PC-9 (cell line): ENCODE results near the gene MBNL3. TPM values are rescaled to one million over a fixed set of nuclear protein-coding genes. Genes with fewer than 3 reads are reported as not detected.
"Not testable (repeated sequence)": the region's sequence is repeated elsewhere in the genome, so short reads cannot be mapped to it uniquely, and the experiment has no call there.

Experiments
- BruUV-seq: library from RNA; stranded (reverse); fragments of 400-500 nt; replicated peaks from 2 replicates; lab custom pipeline; 2021; lab: Mats Ljungman, UMichigan
- CTCF ChIA-PET: fragments of 300-600 bp; sonication (Branson Sonifier 250); formaldehyde crosslinking; loops from one replicate; lab custom pipeline; 2022; ENCODE audit warnings: antibody characterized with exemption; lab: Charles Lee
- POLR2A ChIA-PET: fragments of 300-600 bp; sonication (Branson Sonifier 250); formaldehyde crosslinking; loops from one replicate; lab custom pipeline; 2022; ENCODE audit warnings: antibody characterized with exemption; ENCODE audit not compliant: unreplicated experiment; lab: Charles Lee
- DNase-seq, 2 experiments: peaks; one replicate each; pipeline versions ENCODE4 v3.0.0 to v3.0.0-alpha.2; 2015 to 2022; ENCODE audit warnings: mixed read lengths in 1 of 2
- H2AFZ ChIP-seq: fragments of 200-600 bp; sonication (generic); 2 replicates; pipeline ENCODE4 v1.8.1; 2017; ENCODE audit warnings: antibody characterized with exemption
- H3F3A ChIP-seq: fragments of 200-600 bp; sonication (generic); 2 replicates; pipeline ENCODE4 v1.8.1; 2017; ENCODE audit warnings: antibody characterized with exemption, mild to moderate bottlenecking, low read depth; ENCODE audit not compliant: insufficient read depth
- H3K27ac ChIP-seq: fragments of 200-600 bp; sonication (generic); 2 replicates; pipeline ENCODE4 v1.6.1; 2016; ENCODE audit warnings: mixed run types
- H3K27me3 ChIP-seq: fragments of 200-600 bp; sonication (generic); 2 replicates; pipeline ENCODE4 v1.6.1; 2016; ENCODE audit warnings: low read depth, mixed run types; ENCODE audit not compliant: insufficient read depth
- H3K36me3 ChIP-seq: fragments of 200-600 bp; sonication (generic); 2 replicates; pipeline ENCODE4 v1.6.1; 2016; ENCODE audit warnings: low read depth, mixed run types
- H3K4me1 ChIP-seq: fragments of 200-600 bp; sonication (generic); replicated peaks from 2 replicates; pipeline ENCODE4 v1.6.1; 2016; ENCODE audit warnings: mixed run types; ENCODE audit not compliant: insufficient read depth
- H3K4me2 ChIP-seq: fragments of 200-600 bp; sonication (generic); 2 replicates; pipeline ENCODE4 v1.6.1; 2017; ENCODE audit warnings: mixed run types
- H3K4me3 ChIP-seq: fragments of 200-600 bp; sonication (generic); 2 replicates; pipeline ENCODE4 v1.6.1; 2016; ENCODE audit warnings: mixed run types
- H3K79me2 ChIP-seq: fragments of 200-600 bp; sonication (generic); 2 replicates; pipeline ENCODE4 v1.6.1; 2017; ENCODE audit warnings: low read depth, mixed run types
- H3K9me2 ChIP-seq: fragments of 200-600 bp; sonication (generic); 2 replicates; pipeline ENCODE4 v1.8.1; 2017; ENCODE audit warnings: mild to moderate bottlenecking; ENCODE audit not compliant: insufficient read depth
- H3K9me3 ChIP-seq: fragments of 200-600 bp; sonication (generic); 2 replicates; pipeline ENCODE4 v1.8.1; 2016; ENCODE audit warnings: low read depth; ENCODE audit not compliant: insufficient read depth
- H4K20me1 ChIP-seq: fragments of 200-600 bp; sonication (generic); 2 replicates; pipeline ENCODE4 v1.8.1; 2017; ENCODE audit not compliant: insufficient read depth
- CTCF ChIP-seq: fragments of 200-600 bp; sonication (generic); conservative IDR thresholded peaks from 2 replicates; pipeline ENCODE4 v1.6.1; 2017; ENCODE audit warnings: mixed run types, antibody characterized with exemption, mild to moderate bottlenecking, moderate library complexity
- EZH2 ChIP-seq: fragments of 200-600 bp; sonication (generic); IDR thresholded peaks from 2 replicates; pipeline ENCODE4 v1.8.0; 2017; ENCODE audit warnings: antibody characterized with exemption, low read depth
- intact Hi-C: fragments of 100-400 bp; cut with micrococcal nuclease; formaldehyde crosslinking; loops from one replicate; pipeline ENCODE4 v1.10.0; 2022; ENCODE audit not compliant: unreplicated experiment
- total RNA-seq: library from RNA; stranded (reverse); gene quantifications from 2 replicates; pipeline ENCODE4 v1.2.3, GENCODE V29; 2021

The MBNL3 gene
- total RNA-seq, 1 experiment from 2014 or later, result 36.1 TPM

GRCh38 chrX:132461886-132462285 is 27.0 kb downstream of the MBNL3 start:
- ChIA-PET POLR2A (interaction anchor here (0.6 kb wide), 1 partner anchor 10 kb away, joined by 4 read pairs; no protein-coding TSS in a partner anchor), CTCF (no interaction called here)
- no peaks in the 10 kb centered on the region for H3K9me2 ChIP-seq
- no peaks in the 10 kb centered on the region for H3K79me2 ChIP-seq
- TF ChIP-seq CTCF, result no peak
- no peak for TF ChIP-seq EZH2
- H3K4me3 ChIP-seq, result no peak overlapping the region
- DNase-seq, result no peak
- BruUV-seq, result no TSS peak
- H3K4me2 ChIP-seq, result no peak overlapping the region
- H3K27ac ChIP-seq, result no peak overlapping the region
- H2AFZ ChIP-seq, result no peak overlapping the region
- H3K9me3 ChIP-seq, result peaks cover 9% of the 10 kb centered on the region; the same call in 1 of the 2 replicates
- peaks cover 7% of the 10 kb centered on the region; the same call in 1 of the 2 replicates for H3F3A ChIP-seq
- H3K36me3 ChIP-seq, result no peaks in the 10 kb centered on the region
- peaks cover 7% of the 10 kb centered on the region for H3K4me1 ChIP-seq
- intact Hi-C loops, result no loop called here
- no peaks in the 10 kb centered on the region for H3K27me3 ChIP-seq
- no peaks in the 10 kb centered on the region for H4K20me1 ChIP-seq

- no TSS peak for BruUV-seq
- no peaks in the 10 kb centered on the region for H3K4me1 ChIP-seq
- H4K20me1 ChIP-seq, result no peaks in the 10 kb centered on the region
- TF ChIP-seq CTCF, result no peak
- TF ChIP-seq EZH2, result no peak
- H3F3A ChIP-seq, result no peaks in the 10 kb centered on the region
- no peak overlapping the region for H3K27ac ChIP-seq
- H3K9me2 ChIP-seq, result no peaks in the 10 kb centered on the region
- DNase-seq, result no peak
- H3K27me3 ChIP-seq, result no peaks in the 10 kb centered on the region
- H3K4me2 ChIP-seq, result no peak overlapping the region
- H3K36me3 ChIP-seq, result no peaks in the 10 kb centered on the region
- intact Hi-C loops, result no loop called here
- no peak overlapping the region for H2AFZ ChIP-seq
- no peak overlapping the region for H3K4me3 ChIP-seq
- 0 out of 2 replicates have a peak, but pooled peaks cover 11% of the 10 kb centered on the region for H3K9me3 ChIP-seq
- CTCF ChIA-PET, result no interaction called here
- H3K79me2 ChIP-seq, result no peaks in the 10 kb centered on the region
- POLR2A ChIA-PET, result no interaction called here
Observed at GRCh38 chrX:132452911-132453550, 35.8 kb downstream of the MBNL3 start.

GRCh38 chrX:132445909-132446308 is 42.9 kb downstream of the MBNL3 start:
- H3K9me3 ChIP-seq, CTCF ChIA-PET, H3K27me3 ChIP-seq, H3F3A ChIP-seq, H3K4me2 ChIP-seq, H3K36me3 ChIP-seq, H3K27ac ChIP-seq, DNase-seq, H3K4me1 ChIP-seq, H2AFZ ChIP-seq, H3K4me3 ChIP-seq, intact Hi-C loops, POLR2A ChIA-PET, BruUV-seq, H3K79me2 ChIP-seq, H3K9me2 ChIP-seq, H4K20me1 ChIP-seq: not testable (repeated sequence)

DNA sequence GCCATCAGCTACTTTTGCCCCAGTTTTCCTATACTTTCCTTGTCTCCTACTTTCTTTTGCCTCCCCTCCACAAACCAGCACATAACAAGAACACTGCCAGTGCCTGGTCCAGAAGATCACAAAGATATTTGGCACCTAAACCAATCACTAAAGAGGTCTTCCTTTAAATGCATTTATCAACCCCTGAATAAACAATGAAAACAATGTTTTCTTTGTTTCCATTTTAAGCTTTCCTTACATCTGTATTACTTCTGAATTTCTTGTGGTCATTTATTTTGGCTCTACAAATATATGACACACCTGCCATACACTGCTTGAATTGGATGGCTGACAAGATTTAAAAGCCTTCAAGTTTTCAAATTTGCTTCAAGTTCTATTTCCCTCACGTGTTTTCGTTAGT is 43.9 kb downstream of the MBNL3 start:
- DNase-seq, result no peak
- intact Hi-C loops, result no loop called here
- no peaks in the 10 kb centered on the region for H3F3A ChIP-seq
- peaks cover 3% of the 10 kb centered on the region; the same call in 1 of the 2 replicates for H3K9me3 ChIP-seq
- H3K27ac ChIP-seq, result no peak overlapping the region
- no TSS peak for BruUV-seq
- H3K27me3 ChIP-seq, result no peaks in the 10 kb centered on the region
- no peaks in the 10 kb centered on the region for H3K36me3 ChIP-seq
- TF ChIP-seq CTCF (no peak), EZH2 (no peak)
- no peak overlapping the region for H3K4me2 ChIP-seq
- no peaks in the 10 kb centered on the region for H3K9me2 ChIP-seq
- ChIA-PET CTCF (no interaction called here), POLR2A (no interaction called here)
- no peak overlapping the region for H2AFZ ChIP-seq
- H3K79me2 ChIP-seq, result no peaks in the 10 kb centered on the region
- H3K4me1 ChIP-seq, result no peaks in the 10 kb centered on the region
- no peak overlapping the region for H3K4me3 ChIP-seq
- no peaks in the 10 kb centered on the region for H4K20me1 ChIP-seq
